SJSA1 (cell line): ENCODE results near the gene CISD3. TPM values are rescaled to one million over a fixed set of nuclear protein-coding genes. Genes with fewer than 3 reads are reported as not detected.

Source experiments
- DNase-seq, 2 experiments: peaks; one replicate each; pipeline ENCODE4 v3.0.0-alpha.2; 2015 to 2020; ENCODE audit warnings: low spot score in 2 of 2, low read depth in 1 of 2
- H3K27ac ChIP-seq: fragments of 250-450 bp; sonication (Bioruptor Pico); 2 replicates; pipeline ENCODE4 v1.5.1; 2020; ENCODE audit warnings: mild to moderate bottlenecking, moderate library complexity
- H3K27me3 ChIP-seq: fragments of 250-450 bp; sonication (Bioruptor Pico); replicated peaks from 2 replicates; pipeline ENCODE4 v1.5.1; 2020; ENCODE audit warnings: mild to moderate bottlenecking, moderate library complexity
- H3K36me3 ChIP-seq: fragments of 250-450 bp; sonication (Bioruptor Pico); 2 replicates; pipeline ENCODE4 v1.5.1; 2020; ENCODE audit warnings: mild to moderate bottlenecking
- H3K4me1 ChIP-seq: fragments of 250-450 bp; sonication (Bioruptor Pico); replicated peaks from 2 replicates; pipeline ENCODE4 v1.6.1; 2021; ENCODE audit warnings: mild to moderate bottlenecking
- H3K4me3 ChIP-seq: fragments of 250-450 bp; sonication (Bioruptor Pico); 2 replicates; pipeline ENCODE4 v1.5.1; 2020; ENCODE audit warnings: mild to moderate bottlenecking
- H3K9me3 ChIP-seq: fragments of 250-450 bp; sonication (Bioruptor Pico); replicated peaks from 2 replicates; pipeline ENCODE4 v1.5.1; 2020; ENCODE audit warnings: mild to moderate bottlenecking
- total RNA-seq: library from RNA; depleted of rRNA; stranded (reverse); fragments of >200 nt; shearing (Covaris generic); gene quantifications from 2 replicates; pipeline ENCODE4 v1.2.3, GENCODE V29; 2014

The CISD3 gene
- total RNA-seq, 1 experiment from 2014 or later = 6.1 TPM

GRCh38 chr17:38749223-38750043 lies 19.3 kb downstream of the CISD3 start:
- DNase-seq = peak; percentile 76 to 81
- H3K27me3 ChIP-seq = no peaks in the 10 kb centered on the region
- peak overlapping the region; percentile 26; the same call in 1 of the 2 replicates for H3K27ac ChIP-seq
- H3K36me3 ChIP-seq = peaks cover 26% of the 10 kb centered on the region
- peaks cover 40% of the 10 kb centered on the region for H3K4me1 ChIP-seq
- peak overlapping the region; percentile 46 for H3K4me3 ChIP-seq
- no peaks in the 10 kb centered on the region for H3K9me3 ChIP-seq

DNA sequence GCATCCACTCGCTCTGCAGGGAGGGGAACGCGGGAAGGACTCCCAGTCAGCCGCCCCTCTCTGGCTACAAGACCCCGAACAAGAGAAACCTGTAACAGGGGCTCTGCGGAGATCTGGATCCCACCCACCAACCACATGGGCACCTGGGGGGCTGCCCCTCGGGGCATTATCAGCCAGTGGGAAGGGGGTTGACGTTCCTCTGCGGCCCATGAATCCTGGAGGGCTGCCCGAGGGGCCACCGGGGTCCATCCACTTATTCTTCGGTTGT lies 19.8 kb downstream of the CISD3 start:
- Histone ChIP-seq H3K9me3 (no peaks in the 10 kb centered on the region), H3K4me3 (peak overlapping the region; percentile 46), H3K36me3 (peaks cover 27% of the 10 kb centered on the region), H3K4me1 (peaks cover 40% of the 10 kb centered on the region), H3K27me3 (no peaks in the 10 kb centered on the region), H3K27ac (no peak overlapping the region)
- DNase-seq = no peak

- H3K4me3 ChIP-seq = peak overlapping the region; percentile 46; the same call in 1 of the 2 replicates
- H3K4me1 ChIP-seq = peaks cover 40% of the 10 kb centered on the region
- no peak overlapping the region for H3K27ac ChIP-seq
Measured at GRCh38 chr17:38750312-38751121, 20.4 kb downstream of the CISD3 start.

DNA sequence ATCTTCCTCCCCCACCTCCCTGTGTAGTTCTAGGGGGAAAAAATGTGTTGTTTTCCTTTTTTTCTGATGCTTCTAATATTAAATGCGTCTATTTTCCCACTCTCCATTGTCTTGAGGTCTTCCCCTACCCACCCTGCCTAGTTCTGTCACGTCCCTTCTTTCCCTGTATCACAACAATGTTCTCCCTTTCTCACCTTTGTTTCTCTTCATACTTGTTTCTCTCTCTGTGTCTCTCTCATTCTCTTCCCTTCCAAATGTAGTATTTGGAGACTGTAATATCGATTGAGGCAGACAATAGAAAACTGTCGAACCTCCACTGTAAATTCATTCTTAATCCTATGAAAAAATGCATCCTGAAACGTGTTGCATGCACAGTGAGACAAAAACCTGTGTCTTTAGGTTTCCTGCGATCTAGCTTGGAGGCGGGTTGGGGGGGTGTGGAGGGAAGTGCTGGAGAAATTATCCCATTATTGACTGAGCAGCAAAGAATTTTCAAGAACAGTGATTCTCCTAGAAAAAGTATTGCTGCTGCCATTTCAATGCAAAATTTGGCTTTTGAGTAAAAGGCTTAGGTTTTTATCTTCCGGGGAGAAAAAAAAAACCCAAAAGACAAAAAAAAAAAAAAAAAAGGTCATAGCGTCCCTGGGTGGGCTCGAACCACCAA lies 21.1 kb downstream of the CISD3 start:
- no peak for DNase-seq

More at GRCh38 chr17:38750312-38751121, 20.4 kb downstream of the CISD3 start:
- H3K36me3 ChIP-seq = peaks cover 27% of the 10 kb centered on the region
- DNase-seq = no peak
- H3K27me3 ChIP-seq = no peaks in the 10 kb centered on the region
- no peaks in the 10 kb centered on the region for H3K9me3 ChIP-seq

DNA sequence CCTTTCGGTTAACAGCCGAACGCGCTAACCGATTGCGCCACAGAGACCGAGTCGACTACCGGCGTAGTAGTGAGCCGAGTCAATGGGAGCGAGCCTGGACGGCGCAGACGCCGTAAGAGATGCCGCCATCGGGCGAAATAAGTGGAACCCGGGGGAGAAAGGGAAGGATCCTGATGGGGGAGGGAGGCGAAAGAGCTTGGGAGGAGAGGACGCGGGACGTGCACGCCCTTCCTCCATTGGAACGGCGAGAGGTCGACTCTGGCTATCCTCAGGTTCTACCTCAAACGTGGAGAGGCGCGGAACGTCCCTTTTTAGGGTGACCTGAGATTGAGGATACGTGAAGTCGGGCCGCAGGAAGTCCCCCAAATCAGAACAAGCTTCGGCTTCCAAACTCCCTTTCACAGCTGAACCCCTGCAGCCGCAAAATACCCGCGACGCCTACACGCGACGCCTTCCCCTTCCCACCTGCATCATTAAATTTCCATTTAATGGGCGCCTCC lies 21.7 kb downstream of the CISD3 start:
- Histone ChIP-seq H3K36me3 (peaks cover 37% of the 10 kb centered on the region), H3K4me3 (peak overlapping the region; percentile 68), H3K9me3 (no peaks in the 10 kb centered on the region), H3K27me3 (no peaks in the 10 kb centered on the region), H3K4me1 (peaks cover 33% of the 10 kb centered on the region), H3K27ac (peak overlapping the region; percentile 28)
- peak; percentile 85 to 89 for DNase-seq

More for the DNA sequence above, 21.1 kb downstream of the CISD3 start:
- H3K36me3 ChIP-seq = peaks cover 32% of the 10 kb centered on the region
- peak overlapping the region; percentile 68 for H3K4me3 ChIP-seq
- H3K9me3 ChIP-seq = no peaks in the 10 kb centered on the region
- no peak overlapping the region for H3K27ac ChIP-seq
- H3K4me1 ChIP-seq = peaks cover 39% of the 10 kb centered on the region
- H3K27me3 ChIP-seq = no peaks in the 10 kb centered on the region

DNA sequence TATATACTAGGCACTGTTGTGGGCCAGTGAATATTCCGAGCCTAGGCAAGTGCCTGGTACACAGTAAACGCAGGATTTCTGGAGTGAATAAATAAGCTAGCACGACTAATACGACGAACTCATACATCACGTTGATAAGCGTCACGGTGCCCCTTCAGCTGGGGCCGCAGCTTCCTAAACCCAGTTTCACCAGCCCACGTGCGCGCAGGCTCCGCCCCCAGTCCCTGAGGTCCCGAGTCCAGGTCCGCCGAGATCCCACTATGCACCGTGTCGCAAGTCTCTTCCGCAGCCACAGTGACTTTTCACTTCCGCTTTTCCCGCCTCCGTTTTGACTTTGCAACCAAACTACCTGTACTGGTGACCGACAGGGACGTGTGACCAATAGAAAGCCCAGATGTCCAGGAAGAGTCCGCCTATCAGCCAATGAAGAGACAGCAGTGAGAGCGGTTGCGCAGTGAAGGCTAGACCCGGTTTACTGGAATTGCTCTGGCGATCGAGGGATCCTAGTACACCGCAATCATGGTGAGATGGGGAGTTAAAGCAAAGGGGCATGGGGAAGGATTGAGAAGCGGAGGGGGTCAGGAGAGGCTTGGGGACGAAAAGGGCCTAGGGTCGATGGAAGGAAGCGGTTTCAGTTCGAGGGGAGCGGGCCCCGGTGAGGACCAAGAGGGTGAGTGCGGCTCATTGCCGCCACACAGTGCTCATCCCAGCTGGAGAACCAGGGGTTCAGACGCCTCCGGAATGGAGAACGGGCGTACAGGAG lies 22.3 kb downstream of the CISD3 start, which contains the start of gene PSMB3:
Gene PSMB3, plus strand, starts transcription at position 434 of the 763 bp plus-strand sequence. Its CDS starts 86 bp downstream, at position 520.
- DNase-seq = peak; percentile 96 to 98
- no peaks in the 10 kb centered on the region for H3K27me3 ChIP-seq
- peaks cover 42% of the 10 kb centered on the region for H3K36me3 ChIP-seq
- no peaks in the 10 kb centered on the region for H3K9me3 ChIP-seq
- H3K4me3 ChIP-seq = peak within 1 kb of the TSS; percentile 68
- H3K4me1 ChIP-seq = peaks cover 30% of the 10 kb centered on the region
- peak within 1 kb of the TSS; percentile 59 for H3K27ac ChIP-seq

DNA sequence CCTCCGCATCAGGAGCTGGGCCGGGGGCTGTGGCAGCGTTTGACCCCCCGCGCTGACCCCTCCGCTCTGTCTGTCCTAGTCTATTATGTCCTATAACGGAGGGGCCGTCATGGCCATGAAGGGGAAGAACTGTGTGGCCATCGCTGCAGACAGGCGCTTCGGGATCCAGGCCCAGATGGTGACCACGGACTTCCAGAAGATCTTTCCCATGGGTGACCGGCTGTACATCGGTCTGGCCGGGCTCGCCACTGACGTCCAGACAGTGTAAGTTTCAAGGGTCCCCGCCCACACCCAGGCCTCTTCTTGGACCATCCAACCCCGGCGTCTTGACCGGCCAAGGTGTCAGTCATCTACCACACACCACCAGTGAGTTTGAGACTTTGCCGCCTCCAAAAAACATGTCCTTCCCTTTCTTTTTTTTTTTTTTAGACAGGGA lies 22.9 kb downstream of the CISD3 start:
- peaks cover 44% of the 10 kb centered on the region for H3K36me3 ChIP-seq
- H3K27ac ChIP-seq = peak overlapping the region; percentile 59
- no peaks in the 10 kb centered on the region for H3K27me3 ChIP-seq
- peak overlapping the region; percentile 68 for H3K4me3 ChIP-seq
- peaks cover 30% of the 10 kb centered on the region for H3K4me1 ChIP-seq
- H3K9me3 ChIP-seq = no peaks in the 10 kb centered on the region
- DNase-seq = no peak

DNA sequence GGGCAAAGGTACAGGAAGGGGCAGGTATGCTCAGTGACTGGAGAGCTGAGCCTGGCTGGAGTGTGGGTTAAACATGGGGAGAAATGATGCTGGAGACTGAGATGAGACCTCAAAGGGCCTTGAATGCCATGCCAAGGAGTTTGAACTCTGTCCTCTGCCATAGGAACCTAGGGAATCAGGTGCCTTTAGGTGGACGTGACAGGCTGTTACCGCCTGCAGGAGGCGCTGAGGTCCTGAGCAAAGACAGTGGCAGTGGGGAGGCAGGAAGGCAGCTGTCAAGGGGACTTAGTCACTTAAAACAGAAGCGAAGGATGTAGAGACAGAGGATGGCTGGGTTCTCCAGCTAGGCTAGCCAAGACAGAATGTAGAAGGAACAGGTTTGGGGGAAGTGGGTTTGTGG lies 31.5 kb downstream of the CISD3 start:
- Histone ChIP-seq H3K36me3 (peaks cover 89% of the 10 kb centered on the region), H3K27me3 (no peaks in the 10 kb centered on the region), H3K27ac (no peak overlapping the region), H3K4me1 (no peaks in the 10 kb centered on the region), H3K9me3 (no peaks in the 10 kb centered on the region), H3K4me3 (no peak overlapping the region)
- no peak for DNase-seq

- Histone ChIP-seq H3K36me3 (peaks cover 91% of the 10 kb centered on the region), H3K9me3 (no peaks in the 10 kb centered on the region), H3K27ac (no peak overlapping the region), H3K4me3 (no peak overlapping the region), H3K27me3 (no peaks in the 10 kb centered on the region), H3K4me1 (no peaks in the 10 kb centered on the region)
- DNase-seq = no peak
Measured at GRCh38 chr17:38762231-38762630, 32.1 kb downstream of the CISD3 start.

- no peak for DNase-seq
- Histone ChIP-seq H3K36me3 (peaks cover 93% of the 10 kb centered on the region), H3K9me3 (no peaks in the 10 kb centered on the region), H3K4me3 (no peak overlapping the region), H3K4me1 (no peaks in the 10 kb centered on the region), H3K27ac (no peak overlapping the region), H3K27me3 (no peaks in the 10 kb centered on the region)
Measured at GRCh38 chr17:38766341-38766740, 36.2 kb downstream of the CISD3 start.

- no peaks in the 10 kb centered on the region for H3K27me3 ChIP-seq
- H3K9me3 ChIP-seq = no peaks in the 10 kb centered on the region
- no peak for DNase-seq
- H3K36me3 ChIP-seq = peaks cover 94% of the 10 kb centered on the region
- H3K4me1 ChIP-seq = no peaks in the 10 kb centered on the region
- H3K4me3 ChIP-seq = no peak overlapping the region
- no peak overlapping the region for H3K27ac ChIP-seq
Measured at GRCh38 chr17:38768417-38768816, 38.3 kb downstream of the CISD3 start.

DNA sequence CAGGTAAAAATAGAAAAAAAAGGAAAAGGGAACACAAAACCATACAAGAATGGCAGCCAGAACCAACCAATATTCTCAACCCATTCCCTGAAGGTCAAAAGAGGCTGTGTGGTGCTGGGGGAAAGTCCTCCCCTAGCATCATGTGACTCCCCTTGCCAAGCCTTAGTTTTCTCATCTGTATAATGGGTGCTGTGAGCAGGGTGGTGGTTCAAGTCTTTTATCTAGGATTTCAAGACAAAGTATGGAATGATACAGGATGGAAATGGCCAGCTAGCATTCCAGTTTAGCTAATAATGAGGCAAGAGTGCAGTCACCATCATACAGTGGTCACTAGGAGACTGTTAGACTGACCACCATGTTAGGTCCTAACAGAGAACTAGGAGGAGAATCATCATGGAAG lies 43.1 kb downstream of the CISD3 start:
- no peak for DNase-seq
- H3K27ac ChIP-seq = no peak overlapping the region
- no peaks in the 10 kb centered on the region for H3K9me3 ChIP-seq
- peaks cover 90% of the 10 kb centered on the region for H3K36me3 ChIP-seq
- no peak overlapping the region for H3K4me3 ChIP-seq
- no peaks in the 10 kb centered on the region for H3K27me3 ChIP-seq
- no peaks in the 10 kb centered on the region for H3K4me1 ChIP-seq
